GM12864 (cell line): ENCODE results near the gene ZNF714.

ENCODE experiments used
- DNase-seq: peaks from one replicate; pipeline ENCODE4 v3.0.0-alpha.2; 2011; ENCODE audit warnings: low read depth
- H3K4me3 ChIP-seq: 2 replicates; pipeline ENCODE4 v1.5.1; 2011; ENCODE audit warnings: mild to moderate bottlenecking, low read depth, low read length, control low read depth
- TF ChIP-seq, protein P1 (sequence below): IDR thresholded peaks from 2 replicates; pipeline ENCODE4 v1.5.1; 2011; ENCODE audit warnings: low read depth, mild to moderate bottlenecking, moderate library complexity, low read length, control low read depth, inconsistent platforms; ENCODE audit errors: missing control alignments

ZNF714 gene

DNA sequence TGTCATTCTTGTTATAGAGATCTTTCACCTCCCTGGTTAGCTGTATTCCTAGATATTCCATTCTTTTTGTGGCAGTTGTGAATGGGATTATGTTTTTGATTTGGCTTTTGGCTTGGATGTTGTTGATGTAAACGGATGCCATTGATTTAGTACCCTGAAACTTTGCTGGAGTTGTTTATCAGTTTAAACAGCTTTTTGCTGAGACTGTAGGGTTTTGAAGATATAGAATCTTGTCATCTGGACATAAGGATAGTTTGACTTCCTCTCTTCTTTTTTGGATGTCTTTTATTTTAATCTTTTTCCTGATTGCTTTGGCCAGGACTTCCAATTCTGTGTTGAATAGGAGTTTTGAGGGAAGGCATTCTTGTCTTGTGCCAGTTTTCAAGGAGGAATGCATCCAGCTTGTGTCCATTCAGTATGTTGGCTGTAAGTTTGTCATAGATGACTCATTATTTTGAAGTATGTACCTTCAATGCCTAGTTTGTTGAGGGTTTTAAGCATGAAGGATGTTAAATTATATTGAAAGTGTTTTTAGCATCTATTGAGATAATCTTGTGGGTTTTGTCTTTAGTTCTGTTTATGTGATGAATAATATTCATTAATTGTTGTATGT lies 76.6 kb downstream of the ZNF714 start:
- TF ChIP-seq, protein P1, sequence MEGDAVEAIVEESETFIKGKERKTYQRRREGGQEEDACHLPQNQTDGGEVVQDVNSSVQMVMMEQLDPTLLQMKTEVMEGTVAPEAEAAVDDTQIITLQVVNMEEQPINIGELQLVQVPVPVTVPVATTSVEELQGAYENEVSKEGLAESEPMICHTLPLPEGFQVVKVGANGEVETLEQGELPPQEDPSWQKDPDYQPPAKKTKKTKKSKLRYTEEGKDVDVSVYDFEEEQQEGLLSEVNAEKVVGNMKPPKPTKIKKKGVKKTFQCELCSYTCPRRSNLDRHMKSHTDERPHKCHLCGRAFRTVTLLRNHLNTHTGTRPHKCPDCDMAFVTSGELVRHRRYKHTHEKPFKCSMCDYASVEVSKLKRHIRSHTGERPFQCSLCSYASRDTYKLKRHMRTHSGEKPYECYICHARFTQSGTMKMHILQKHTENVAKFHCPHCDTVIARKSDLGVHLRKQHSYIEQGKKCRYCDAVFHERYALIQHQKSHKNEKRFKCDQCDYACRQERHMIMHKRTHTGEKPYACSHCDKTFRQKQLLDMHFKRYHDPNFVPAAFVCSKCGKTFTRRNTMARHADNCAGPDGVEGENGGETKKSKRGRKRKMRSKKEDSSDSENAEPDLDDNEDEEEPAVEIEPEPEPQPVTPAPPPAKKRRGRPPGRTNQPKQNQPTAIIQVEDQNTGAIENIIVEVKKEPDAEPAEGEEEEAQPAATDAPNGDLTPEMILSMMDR, result no peak
- H3K4me3 ChIP-seq, result no peak overlapping the region
- no peak for DNase-seq

GRCh38 chr19:21164541-21164940 lies 82.5 kb downstream of the ZNF714 start:
- TF ChIP-seq, protein P1, result no peak
- no peak for DNase-seq
- H3K4me3 ChIP-seq, result no peak overlapping the region

GRCh38 chr19:21166436-21166835 lies 84.4 kb downstream of the ZNF714 start:
- no peak for DNase-seq
- TF ChIP-seq, protein P1, result no peak
- H3K4me3 ChIP-seq, result no peak overlapping the region
